Esophagus squamous epithelium (tissue), 5 donors: ENCODE data around the gene TCERG1L. TPM values are rescaled to one million over a fixed set of nuclear protein-coding genes. Genes with fewer than 3 reads are reported as not detected.
"Not testable (repeated sequence)": the region's sequence is repeated elsewhere in the genome, so short reads cannot be mapped to it uniquely, and the experiment has no call there.

Experiments
- DNase-seq: peaks from one replicate; lab custom pipeline; 2025; lab: John Stamatoyannopoulos, UW
- H3K27ac ChIP-seq, 4 donors: fragments of 200-600 bp; sonication (generic); one replicate each; pipeline ENCODE4 v1.5.1; 2016 to 2019; ENCODE audit warnings: mild to moderate bottlenecking in 1 of 4
- H3K27me3 ChIP-seq, 4 donors: fragments of 200-600 bp; sonication (generic); 1 replicate in 3 of 4; 2 replicates in 1 of 4; pipeline versions ENCODE4 v1.5.1 to v1.6.0; 2017 to 2021; ENCODE audit warnings: antibody characterized with exemption in 1 of 4
- H3K36me3 ChIP-seq, 3 donors: fragments of 200-600 bp; sonication (generic); one replicate each; pipeline ENCODE4 v1.5.1; 2016 to 2019
- H3K4me1 ChIP-seq, 3 donors: fragments of 200-600 bp; sonication (generic); one replicate each; pipeline ENCODE4 v1.5.1; 2017 to 2019
- H3K4me3 ChIP-seq, 4 donors: fragments of 200-600 bp; sonication (generic); 1 replicate in 3 of 4; 2 replicates in 1 of 4; pipeline ENCODE4 v1.5.1; 2016 to 2019; ENCODE audit warnings: mild to moderate bottlenecking in 2 of 4, moderate library complexity in 1 of 4
- H3K9me3 ChIP-seq, 3 donors: fragments of 200-600 bp; sonication (generic); one replicate each; pipeline ENCODE4 v1.5.1; 2016 to 2019
- POLR2A ChIP-seq, 4 donors: fragments of 450-650 bp; IDR thresholded peaks; one replicate each; pipeline ENCODE4 v1.6.1; 2017; ENCODE audit warnings: antibody characterized with exemption in 4 of 4, mild to moderate bottlenecking in 4 of 4, moderate library complexity in 3 of 4
- whole genome bisulfite sequencing, 2 donors: methylation state at CpG; one replicate each; pipeline ENCODE4 v1.1.5; 2018; 5-methylcytosine and 5-hydroxymethylcytosine counted together
- intact Hi-C: fragments of 100-400 bp; cut with DNase I; formaldehyde crosslinking; loops from one replicate; pipeline ENCODE4 v1.15.0; 2022
- total RNA-seq, 4 donors: library from RNA; depleted of rRNA; stranded (reverse); fragments of >200 nt; gene quantifications; one replicate each; pipeline ENCODE4 v1.1.0, GENCODE V29; 2016
- TF ChIP-seq, protein P1 (sequence below), 6 experiments: fragments of 450-650 bp in 4 of 6; fragments of 200-600 bp in 2 of 6; sonication (generic) in 2 of 6; IDR thresholded peaks; one replicate each; pipeline ENCODE4 v1.5.1; 2016 to 2019; ENCODE audit warnings: antibody characterized with exemption in 6 of 6, mild to moderate bottlenecking in 4 of 6, moderate library complexity in 4 of 6
- donor health status: DM: yes; HTN: yes; CAD: no.

TCERG1L gene
- total RNA-seq, 4 donors from 2014 or later = 0.12 to 2.9 (median 0.48) TPM

DNA sequence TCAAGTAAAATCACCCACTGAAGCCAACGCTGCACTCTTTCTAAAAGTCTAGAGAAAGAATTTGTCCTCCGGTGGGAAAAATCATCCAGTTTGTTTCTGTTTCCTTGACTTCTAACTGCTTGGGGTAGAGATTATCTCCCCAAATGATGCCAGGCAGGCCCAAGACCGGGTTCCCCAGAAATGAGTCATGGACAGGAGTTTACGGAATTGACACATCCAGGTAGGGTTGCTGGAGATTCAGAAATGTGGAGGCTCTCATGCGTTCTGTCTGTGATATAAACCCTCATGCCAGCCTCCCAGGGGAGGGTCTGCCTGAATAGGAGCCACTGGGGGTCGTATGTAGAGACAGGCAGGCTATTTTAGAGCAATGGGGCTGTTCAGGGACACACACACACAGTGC, 230.9 kb downstream of the TCERG1L start:
- intact Hi-C loops = no loop called here
- no peaks in the 10 kb centered on the region for H3K4me1 ChIP-seq
- DNase-seq = no peak
- H3K9me3 ChIP-seq = no peaks in the 10 kb centered on the region
- TF ChIP-seq POLR2A (IDR thresholded peaks at IDR 0.05) = no peak
- TF ChIP-seq, protein P1, sequence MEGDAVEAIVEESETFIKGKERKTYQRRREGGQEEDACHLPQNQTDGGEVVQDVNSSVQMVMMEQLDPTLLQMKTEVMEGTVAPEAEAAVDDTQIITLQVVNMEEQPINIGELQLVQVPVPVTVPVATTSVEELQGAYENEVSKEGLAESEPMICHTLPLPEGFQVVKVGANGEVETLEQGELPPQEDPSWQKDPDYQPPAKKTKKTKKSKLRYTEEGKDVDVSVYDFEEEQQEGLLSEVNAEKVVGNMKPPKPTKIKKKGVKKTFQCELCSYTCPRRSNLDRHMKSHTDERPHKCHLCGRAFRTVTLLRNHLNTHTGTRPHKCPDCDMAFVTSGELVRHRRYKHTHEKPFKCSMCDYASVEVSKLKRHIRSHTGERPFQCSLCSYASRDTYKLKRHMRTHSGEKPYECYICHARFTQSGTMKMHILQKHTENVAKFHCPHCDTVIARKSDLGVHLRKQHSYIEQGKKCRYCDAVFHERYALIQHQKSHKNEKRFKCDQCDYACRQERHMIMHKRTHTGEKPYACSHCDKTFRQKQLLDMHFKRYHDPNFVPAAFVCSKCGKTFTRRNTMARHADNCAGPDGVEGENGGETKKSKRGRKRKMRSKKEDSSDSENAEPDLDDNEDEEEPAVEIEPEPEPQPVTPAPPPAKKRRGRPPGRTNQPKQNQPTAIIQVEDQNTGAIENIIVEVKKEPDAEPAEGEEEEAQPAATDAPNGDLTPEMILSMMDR (IDR thresholded peaks at IDR 0.05) = no peak
- 45 to 54% methylated on average over 2 to 6 of the region's 6 CpGs for WGBS, 2 donors
- no peak overlapping the region for H3K4me3 ChIP-seq
- peaks cover 0 to 15% (median 0%) of the 10 kb centered on the region in 4 donors for H3K27me3 ChIP-seq
- H3K36me3 ChIP-seq = no peaks in the 10 kb centered on the region
- no peak overlapping the region for H3K27ac ChIP-seq

DNA sequence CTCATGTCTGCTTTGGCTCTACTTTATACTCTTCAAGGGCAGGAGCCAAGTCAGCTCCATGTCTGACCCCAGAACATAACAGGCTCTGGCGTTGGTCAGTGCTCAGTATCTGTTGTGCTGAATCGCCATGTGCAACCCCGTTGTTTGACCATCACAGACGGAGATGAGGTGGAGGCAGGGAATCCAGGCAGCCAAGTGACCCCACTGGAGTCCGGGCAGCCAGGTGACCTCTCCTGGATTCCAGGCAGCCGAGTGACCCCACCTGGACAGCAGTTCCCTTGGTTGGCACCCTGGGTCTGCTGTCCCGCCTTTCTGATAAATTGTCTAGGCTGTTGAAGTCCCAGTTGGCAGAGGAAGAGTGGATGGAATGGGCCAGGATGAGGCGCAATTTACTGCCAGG, 232.2 kb downstream of the TCERG1L start:
- H3K9me3 ChIP-seq = no peaks in the 10 kb centered on the region
- H3K27ac ChIP-seq = no peak overlapping the region
- WGBS, 2 donors = 84% methylated on average over 3 of the region's 8 CpGs; no CpG with 5 or more reads in 1 of the 2 donors
- intact Hi-C loops = no loop called here
- H3K4me1 ChIP-seq = no peaks in the 10 kb centered on the region
- DNase-seq = no peak
- TF ChIP-seq, protein P1 (IDR thresholded peaks at IDR 0.05) = no peak
- TF ChIP-seq POLR2A (IDR thresholded peaks at IDR 0.05) = no peak
- peaks cover 0 to 2% (median 0%) of the 10 kb centered on the region in 4 donors for H3K27me3 ChIP-seq
- H3K4me3 ChIP-seq = no peak overlapping the region
- H3K36me3 ChIP-seq = no peaks in the 10 kb centered on the region

DNA sequence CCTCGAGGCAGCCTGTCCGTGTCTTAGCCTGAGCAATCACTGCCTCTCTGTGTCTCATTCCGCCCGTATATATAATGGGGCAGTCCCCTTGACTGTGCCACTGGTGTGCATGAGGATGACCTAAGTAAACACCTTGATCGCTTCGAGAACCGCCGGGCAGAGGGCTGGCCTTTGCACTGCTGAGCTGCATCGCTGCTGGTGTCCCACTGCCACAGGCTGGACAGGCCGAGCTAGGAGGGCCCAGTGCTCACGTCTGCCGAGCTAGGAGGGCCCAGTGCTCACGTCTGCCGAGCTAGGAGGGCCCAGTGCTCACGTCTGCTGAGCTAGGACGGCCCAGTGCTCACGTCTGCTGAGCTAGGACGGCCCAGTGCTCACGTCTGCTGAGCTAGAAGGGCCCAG, 232.6 kb downstream of the TCERG1L start:
- DNase-seq, H3K27ac ChIP-seq, H3K4me3 ChIP-seq, H3K27me3 ChIP-seq, H3K4me1 ChIP-seq, H3K36me3 ChIP-seq, intact Hi-C loops, H3K9me3 ChIP-seq: not testable (repeated sequence)
- WGBS, 2 donors = 94 to 100% methylated on average over 3 to 6 of the region's 19 CpGs

DNA sequence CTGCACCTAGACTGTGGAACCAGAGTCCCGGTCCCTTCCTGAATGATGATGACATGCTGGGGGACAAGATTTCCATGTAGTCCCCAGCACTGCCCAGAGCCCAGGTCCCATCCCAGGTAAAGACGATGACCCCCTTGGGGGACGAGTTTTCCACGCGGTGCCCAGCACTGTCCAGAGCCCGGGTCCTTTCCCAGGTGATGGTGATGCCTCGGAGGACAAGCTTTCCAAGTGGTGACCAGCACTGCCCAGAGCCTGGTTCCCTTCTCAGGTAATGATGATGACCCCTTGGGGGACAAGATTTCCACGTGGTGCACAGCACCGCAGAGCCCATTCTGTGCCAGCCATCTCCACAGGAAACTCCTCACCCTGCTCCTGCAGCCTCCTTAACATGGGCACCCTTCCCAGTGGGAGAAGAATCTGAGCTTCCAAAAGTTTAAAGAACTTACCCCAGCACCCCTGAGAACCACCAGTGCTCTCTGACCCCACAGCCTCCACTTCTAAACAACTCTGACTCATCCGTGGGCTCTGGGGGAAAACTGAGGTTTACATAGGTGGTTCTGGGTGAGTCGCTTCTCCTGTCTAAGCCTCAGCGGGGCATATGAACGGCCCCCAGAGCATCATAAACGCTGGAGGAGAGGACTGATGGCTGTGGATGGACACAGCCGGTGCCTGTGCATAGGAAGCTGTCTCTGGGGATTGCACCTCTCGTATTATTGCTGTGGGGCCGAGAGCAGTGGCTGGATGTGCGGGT, 233.2 kb downstream of the TCERG1L start:
- TF ChIP-seq, protein P1 (IDR thresholded peaks at IDR 0.05) = no peak
- no peak for TF ChIP-seq POLR2A (IDR thresholded peaks at IDR 0.05)
- no peaks in the 10 kb centered on the region for H3K36me3 ChIP-seq
- no peak overlapping the region for H3K27ac ChIP-seq
- intact Hi-C loops = no loop called here
- H3K4me1 ChIP-seq = no peaks in the 10 kb centered on the region
- H3K9me3 ChIP-seq = no peaks in the 10 kb centered on the region
- WGBS, 2 donors = 70 to 89% methylated on average over 7 to 8 of the region's 18 CpGs
- H3K27me3 ChIP-seq = no peaks in the 10 kb centered on the region
- DNase-seq = no peak
- H3K4me3 ChIP-seq = no peak overlapping the region

GRCh38 chr10:131077724-131078123, 233.8 kb downstream of the TCERG1L start:
- H3K36me3 ChIP-seq = no peaks in the 10 kb centered on the region
- TF ChIP-seq POLR2A (IDR thresholded peaks at IDR 0.05) = no peak
- TF ChIP-seq, protein P1 (IDR thresholded peaks at IDR 0.05) = no peak
- H3K4me1 ChIP-seq = no peaks in the 10 kb centered on the region
- H3K27me3 ChIP-seq = no peaks in the 10 kb centered on the region
- DNase-seq = no peak
- H3K9me3 ChIP-seq = no peaks in the 10 kb centered on the region
- WGBS, 2 donors = 75 to 83% methylated on average over 4 to 6 of the region's 6 CpGs
- no peak overlapping the region for H3K27ac ChIP-seq
- intact Hi-C loops = no loop called here
- no peak overlapping the region for H3K4me3 ChIP-seq
